ENCODE measurements around the gene CCDC102B.

Gene CCDC102B

GRCh38 chr18:68818584-68818983 is 20.7 kb downstream of the CCDC102B start:
- H3K4me3 ChIP-seq (ENCODE audit: low read depth, low read length), result no peak overlapping the region
- no peak for DNase-seq (ENCODE audit: low read depth)

GRCh38 chr18:68822926-68823325 is 25.0 kb downstream of the CCDC102B start:
- DNase-seq (ENCODE audit: low read depth), result no peak

DNA sequence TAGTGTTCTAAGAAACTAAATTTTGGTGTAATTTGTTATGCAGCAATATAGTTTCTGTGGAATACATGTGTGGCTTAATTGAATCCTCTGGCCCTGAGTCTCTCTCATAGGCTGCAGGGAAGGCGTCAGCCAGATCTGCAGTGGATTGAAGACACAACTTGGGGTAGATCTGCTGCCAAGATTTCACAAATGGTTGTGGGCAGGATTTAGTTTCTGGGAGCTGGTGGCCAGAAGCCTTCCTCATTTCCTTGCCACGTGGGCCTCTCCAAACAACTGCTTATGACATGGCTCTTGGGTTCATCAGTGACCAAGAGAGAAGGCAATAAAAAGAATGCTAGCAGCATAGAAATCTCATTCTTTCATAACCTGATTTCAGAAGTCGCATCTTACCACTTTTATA is 28.2 kb downstream of the CCDC102B start:
- DNase-seq (ENCODE audit: low read depth), result no peak

More at GRCh38 chr18:68822926-68823325, 25.0 kb downstream of the CCDC102B start:
- no peak overlapping the region for H3K4me3 ChIP-seq (ENCODE audit: low read depth, low read length)

DNA sequence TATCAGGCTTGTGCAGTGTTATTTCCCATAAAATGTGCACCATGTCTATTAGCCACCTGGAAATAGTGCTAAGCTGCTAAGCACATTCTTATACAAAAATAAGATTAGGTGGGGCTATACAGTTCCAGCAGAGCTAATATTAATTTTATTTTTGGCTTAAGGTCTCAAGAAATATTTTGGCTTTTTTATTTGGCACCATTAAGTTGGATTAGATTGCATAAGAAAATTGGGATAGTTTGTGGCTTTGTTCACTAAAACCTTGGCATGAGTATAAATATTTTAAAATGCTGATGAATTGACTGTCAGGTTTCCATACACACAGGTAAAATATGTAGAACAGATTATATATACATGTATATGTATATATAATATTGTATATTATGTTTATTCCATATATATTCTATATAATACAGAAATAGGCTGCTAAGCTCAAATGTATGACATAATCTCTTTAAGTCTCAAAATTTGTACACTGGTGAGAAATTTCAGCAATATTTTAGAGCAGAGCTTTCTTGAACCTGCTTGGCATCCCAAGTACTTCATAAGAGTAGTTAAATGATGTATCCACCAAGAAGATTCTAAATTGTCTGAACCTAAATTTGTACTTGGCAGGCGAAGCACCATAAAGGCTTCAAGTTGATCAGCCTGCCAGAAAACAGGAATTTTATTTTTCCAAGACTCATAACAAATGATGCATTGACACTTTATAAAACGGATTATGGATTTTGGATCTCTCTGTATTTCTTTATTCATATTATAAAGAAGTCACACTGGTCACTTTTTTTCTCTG is 32.6 kb downstream of the CCDC102B start:
- no peak for DNase-seq (ENCODE audit: low read depth)
- H3K4me3 ChIP-seq (ENCODE audit: low read depth, low read length), result no peak overlapping the region

More for the DNA sequence above, 28.2 kb downstream of the CCDC102B start:
- no peak overlapping the region for H3K4me3 ChIP-seq (ENCODE audit: low read depth, low read length)

DNA sequence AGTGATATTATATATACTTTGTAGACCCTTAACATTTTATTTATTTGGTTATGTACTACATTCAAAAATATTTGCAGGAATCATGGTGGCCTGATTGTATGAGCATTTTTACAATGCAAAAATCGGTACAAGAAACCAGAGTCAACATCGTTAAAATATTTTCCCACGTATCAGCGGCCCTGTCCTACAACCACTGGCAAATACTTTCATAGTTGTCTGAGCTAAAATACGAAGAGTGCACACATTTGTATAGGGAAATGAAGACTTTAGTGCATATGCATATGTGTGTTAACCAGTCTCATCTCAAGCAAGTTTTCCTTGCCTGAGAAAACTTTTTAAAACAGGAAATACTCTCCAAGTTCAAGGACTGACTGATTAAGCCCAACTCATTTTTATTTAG is 35.9 kb downstream of the CCDC102B start:
- DNase-seq (ENCODE audit: low read depth), result no peak
- no peak overlapping the region for H3K4me3 ChIP-seq (ENCODE audit: low read depth, low read length)

GRCh38 chr18:68837665-68838451 is 40.0 kb downstream of the CCDC102B start:
- DNase-seq (ENCODE audit: low read depth), result no peak
- no peak overlapping the region for H3K4me3 ChIP-seq (ENCODE audit: low read depth, low read length)

- H3K4me3 ChIP-seq (ENCODE audit: low read depth, low read length), result no peak overlapping the region
- no peak for DNase-seq (ENCODE audit: low read depth)
These were observed 41.8 kb downstream of the CCDC102B start for GRCh38 chr18:68839701-68840100.

DNA sequence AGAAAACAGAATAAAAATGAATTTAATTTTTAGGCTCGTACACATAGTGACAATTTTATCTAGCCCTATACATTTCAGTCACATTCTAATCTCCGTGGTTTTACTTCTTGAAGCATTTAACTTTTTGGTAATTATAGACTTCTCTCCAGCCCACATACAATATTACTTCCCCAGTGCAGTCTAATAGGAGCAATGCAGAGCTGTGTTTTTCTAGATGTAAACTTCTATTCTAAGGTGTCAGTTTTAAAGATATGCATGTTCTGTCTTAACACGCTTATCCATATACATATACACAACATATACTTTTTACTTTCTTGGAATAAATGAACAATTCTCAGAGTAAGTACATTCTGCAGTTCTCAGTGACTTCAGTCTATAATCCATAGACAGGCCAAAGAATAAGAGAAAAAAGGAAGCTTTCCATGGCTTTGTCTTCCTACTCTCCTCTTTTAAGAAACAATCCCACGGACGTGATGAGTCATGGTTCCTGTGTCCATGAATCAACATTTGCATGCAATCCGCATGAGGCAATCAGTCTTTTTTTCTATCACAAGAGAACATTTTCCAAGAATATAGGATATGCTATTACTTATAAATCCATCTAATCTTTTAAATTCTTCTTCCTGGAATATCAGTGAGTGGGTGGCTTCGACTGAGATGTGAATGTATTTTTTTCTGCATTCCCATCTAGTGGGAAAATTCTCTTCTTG is 42.8 kb downstream of the CCDC102B start:
- DNase-seq (ENCODE audit: low read depth), result peak; percentile 96
- no peak overlapping the region for H3K4me3 ChIP-seq (ENCODE audit: low read depth, low read length)

- peak; percentile 38 for DNase-seq (ENCODE audit: low read depth)
- H3K4me3 ChIP-seq (ENCODE audit: low read depth, low read length), result no peak overlapping the region
These were observed 43.4 kb downstream of the CCDC102B start for GRCh38 chr18:68841301-68841700.

DNA sequence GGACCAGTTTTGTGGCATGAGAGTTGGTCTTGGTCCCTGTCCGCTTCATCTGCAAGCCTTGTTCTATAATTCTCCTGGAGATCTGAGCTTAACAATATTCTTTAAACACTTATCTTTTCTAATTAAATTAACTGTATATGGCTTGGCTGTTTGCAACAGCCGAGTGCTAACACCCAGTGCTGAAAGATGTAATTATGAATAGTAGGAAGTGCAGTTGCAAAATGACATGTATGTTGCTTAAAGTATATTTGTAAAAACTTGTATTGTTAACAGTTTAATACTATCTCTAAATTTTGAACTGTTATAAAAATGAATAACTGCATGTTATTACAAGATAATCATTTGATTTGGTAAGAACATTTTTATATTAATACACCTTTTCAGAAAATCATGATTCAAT is 45.1 kb downstream of the CCDC102B start:
- no peak for DNase-seq (ENCODE audit: low read depth)
- H3K4me3 ChIP-seq (ENCODE audit: low read depth, low read length), result no peak overlapping the region

DNA sequence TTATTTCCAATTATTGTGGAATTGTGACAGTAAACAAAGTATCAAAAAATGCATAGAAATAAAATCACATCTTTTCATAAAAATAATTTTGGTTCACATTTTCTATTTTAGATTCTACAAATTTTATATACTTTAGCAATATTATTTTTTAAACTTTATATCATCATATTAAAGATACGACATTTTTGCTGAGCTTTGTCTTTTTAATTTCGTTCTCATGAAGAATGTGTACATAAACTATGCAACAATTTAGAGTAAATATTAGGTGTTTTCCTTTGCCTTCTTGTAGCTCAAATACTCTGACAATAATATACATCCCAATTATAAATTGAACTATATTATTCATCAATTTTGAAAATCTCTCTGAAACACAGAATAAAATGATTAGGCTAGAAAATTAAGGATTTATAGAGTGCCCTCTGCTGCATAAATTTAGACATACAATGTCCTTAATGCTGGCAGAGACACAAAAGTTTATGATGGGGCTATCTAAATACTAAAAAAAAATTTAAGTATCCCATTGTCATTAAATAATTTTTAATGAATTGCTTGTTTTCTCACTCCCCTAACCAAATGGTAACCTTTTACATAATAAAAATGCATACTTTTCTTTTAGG is 45.7 kb downstream of the CCDC102B start:
- no peak overlapping the region for H3K4me3 ChIP-seq (ENCODE audit: low read depth, low read length)
- DNase-seq (ENCODE audit: low read depth), result no peak

GRCh38 chr18:68847219-68847837 is 49.4 kb downstream of the CCDC102B start:
- no peak overlapping the region for H3K4me3 ChIP-seq (ENCODE audit: low read depth, low read length)
- DNase-seq (ENCODE audit: low read depth), result no peak

DNA sequence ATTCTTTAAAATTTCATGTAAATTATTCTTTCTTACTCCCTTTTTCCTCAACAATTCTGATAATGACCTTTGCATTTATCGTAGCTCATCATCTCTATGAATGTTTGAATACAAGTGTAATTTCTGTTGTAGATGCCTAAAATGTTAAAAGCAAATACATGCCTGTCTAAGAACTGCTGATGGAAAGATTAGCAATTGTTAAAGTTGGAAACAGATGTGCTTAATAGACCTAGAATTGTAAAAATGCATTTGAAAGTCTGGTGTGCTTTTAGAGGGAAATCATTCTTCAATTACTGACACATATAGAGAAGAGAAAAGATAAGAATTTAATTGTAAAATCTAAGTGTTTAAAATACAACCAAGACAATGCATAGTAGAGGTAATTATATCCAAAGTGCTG is 50.4 kb downstream of the CCDC102B start:
- H3K4me3 ChIP-seq (ENCODE audit: low read depth, low read length), result no peak overlapping the region
- no peak for DNase-seq (ENCODE audit: low read depth)

DNA sequence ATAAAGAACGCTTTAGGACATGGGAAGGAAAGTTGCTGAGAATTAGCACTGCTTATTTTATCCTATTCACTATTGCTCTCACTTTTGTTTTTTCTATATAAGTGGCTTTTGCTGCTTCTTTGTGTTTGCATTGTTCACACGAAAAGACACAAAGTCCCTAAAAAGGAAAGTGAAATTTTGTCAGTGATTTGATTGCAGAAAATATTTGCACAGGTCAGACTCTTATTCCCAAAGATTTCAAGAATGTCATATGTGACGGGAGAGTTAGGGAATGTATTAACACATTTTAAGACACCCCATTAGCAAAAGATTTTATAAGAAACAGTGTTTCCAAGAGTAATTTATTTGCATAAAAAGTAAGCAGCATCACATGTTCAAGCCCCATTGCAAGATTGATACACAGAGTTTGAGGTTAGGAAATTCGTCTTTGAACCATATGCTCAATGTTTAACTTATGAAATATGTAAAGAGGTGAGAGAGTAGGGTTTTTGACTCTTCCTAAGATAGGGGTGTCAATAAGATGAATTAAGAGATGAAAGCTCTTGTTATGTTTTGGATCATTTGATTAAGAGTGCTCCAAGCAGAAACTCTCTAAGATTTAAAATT is 57.0 kb downstream of the CCDC102B start:
- DNase-seq (ENCODE audit: low read depth), result no peak
- no peak overlapping the region for H3K4me3 ChIP-seq (ENCODE audit: low read depth, low read length)

DNA sequence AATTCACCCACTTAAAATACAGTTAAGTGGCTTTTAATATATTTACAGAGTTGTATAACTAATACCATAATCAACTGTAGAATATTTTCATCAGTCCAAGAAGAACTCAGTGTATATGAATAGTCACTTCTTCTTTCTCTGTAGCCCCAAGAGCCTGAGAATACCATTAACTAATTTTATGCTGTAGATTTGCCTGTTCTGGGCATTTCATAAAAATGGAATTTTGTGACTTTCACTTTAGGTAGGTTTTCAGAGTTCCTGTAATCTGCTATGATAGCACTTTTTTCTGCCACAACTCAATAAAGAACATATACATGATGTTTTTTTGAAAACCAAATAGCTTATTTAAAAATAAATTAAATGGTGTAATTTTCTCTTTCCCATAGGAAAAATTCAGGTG is 57.6 kb downstream of the CCDC102B start:
- no peak overlapping the region for H3K4me3 ChIP-seq (ENCODE audit: low read depth, low read length)
- no peak for DNase-seq (ENCODE audit: low read depth)

DNA sequence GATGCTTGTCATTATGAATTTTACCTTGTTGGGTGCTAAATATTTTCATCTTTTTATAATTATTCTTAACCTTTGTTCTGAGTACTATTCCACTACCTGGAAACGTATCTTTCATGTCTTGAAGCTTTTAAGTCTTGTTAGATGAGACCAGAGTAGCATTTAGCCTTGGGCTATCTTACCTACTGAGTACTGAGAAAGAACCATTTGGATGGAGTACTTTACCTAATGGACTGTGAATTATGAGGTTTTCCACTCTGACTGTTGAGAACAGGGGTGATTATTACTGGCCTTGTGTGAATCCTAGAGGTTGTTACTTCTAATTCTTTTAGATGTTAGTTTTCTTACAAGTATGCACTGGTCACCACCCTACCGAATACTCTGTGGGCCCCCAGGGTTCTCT is 63.5 kb downstream of the CCDC102B start:
- no peak overlapping the region for H3K4me3 ChIP-seq (ENCODE audit: low read depth, low read length)
- no peak for DNase-seq (ENCODE audit: low read depth)

DNA sequence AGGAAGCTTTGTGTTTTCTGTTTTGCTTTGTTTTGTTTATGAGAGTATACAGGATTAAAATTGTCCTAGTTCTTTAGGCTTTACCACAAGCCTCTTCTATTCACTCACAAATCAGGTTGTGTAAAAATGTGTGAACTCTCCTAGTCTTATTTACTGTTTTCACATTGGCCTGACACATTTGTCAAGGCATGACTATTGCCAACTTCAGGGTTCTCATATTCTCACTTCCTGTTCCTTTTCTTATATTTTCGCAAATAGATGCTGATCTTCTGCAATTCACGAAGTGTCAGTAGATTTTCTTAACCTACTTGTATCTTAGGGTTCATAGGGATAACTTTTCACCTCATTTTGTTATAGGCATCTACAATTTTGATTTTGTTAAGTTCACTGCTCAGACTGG is 67.1 kb downstream of the CCDC102B start:
- no peak overlapping the region for H3K4me3 ChIP-seq (ENCODE audit: low read depth, low read length)
- no peak for DNase-seq (ENCODE audit: low read depth)

- no peak for DNase-seq (ENCODE audit: low read depth)
- H3K4me3 ChIP-seq (ENCODE audit: low read depth, low read length), result no peak overlapping the region
These were observed 67.6 kb downstream of the CCDC102B start for GRCh38 chr18:68865503-68865902.

GRCh38 chr18:68873003-68873402 is 75.1 kb downstream of the CCDC102B start:
- no peak for DNase-seq (ENCODE audit: low read depth)
- H3K4me3 ChIP-seq (ENCODE audit: low read depth, low read length), result no peak overlapping the region

Measured in skeletal muscle cell (primary cell).